Measurements from ENCODE around the gene SLC13A3.

Gene SLC13A3

DNA sequence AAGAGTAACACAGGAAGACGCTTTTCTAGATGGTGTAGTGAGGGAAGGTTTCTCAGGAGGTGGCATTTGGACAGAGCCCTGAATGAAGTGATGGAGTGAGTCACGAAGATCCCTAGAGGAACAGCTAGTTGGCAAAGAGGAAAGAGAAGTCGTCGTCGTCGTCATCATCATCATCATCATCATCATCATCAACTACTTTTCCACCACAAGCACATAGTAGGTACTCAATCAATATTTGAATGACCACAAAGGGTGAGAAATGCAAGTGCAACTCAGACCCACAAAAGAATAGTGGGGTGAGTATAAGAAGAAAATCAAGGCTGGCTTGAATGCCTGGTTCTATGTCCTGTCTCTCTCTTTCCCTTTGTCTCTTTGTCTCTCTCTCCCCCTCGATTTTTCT lies 72.5 kb downstream of the SLC13A3 start:
- no peak for DNase-seq (ENCODE audit: low spot score)

- DNase-seq (ENCODE audit: low spot score), result no peak
Observed at GRCh38 chr20:46576774-46577395, 74.4 kb downstream of the SLC13A3 start.

DNA sequence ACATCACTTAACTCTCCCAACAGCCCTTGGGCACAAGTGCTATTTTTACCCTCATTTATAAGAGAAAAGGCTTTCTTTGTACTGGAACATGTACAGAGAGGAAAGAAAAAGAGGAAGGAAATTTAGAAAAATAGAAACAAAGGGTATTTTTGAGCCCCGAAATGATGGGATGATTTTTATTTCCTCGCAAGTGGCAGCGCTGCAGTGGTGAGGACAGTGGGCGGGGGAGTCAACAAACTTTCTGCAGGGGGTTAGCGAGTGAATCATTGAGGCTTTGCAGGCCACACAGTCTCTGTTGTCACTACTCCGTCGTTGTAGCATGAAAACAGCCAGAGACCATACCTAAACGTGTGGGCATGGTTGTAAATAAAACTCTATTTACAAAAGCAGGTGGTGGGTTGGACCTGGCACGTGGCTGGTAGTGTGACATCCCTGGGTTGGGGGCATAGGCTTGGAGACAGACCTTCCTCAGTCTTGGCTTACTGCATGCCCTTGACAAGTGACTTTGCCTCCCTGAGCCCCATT lies 75.3 kb downstream of the SLC13A3 start:
- no peak for DNase-seq (ENCODE audit: low spot score)

DNA sequence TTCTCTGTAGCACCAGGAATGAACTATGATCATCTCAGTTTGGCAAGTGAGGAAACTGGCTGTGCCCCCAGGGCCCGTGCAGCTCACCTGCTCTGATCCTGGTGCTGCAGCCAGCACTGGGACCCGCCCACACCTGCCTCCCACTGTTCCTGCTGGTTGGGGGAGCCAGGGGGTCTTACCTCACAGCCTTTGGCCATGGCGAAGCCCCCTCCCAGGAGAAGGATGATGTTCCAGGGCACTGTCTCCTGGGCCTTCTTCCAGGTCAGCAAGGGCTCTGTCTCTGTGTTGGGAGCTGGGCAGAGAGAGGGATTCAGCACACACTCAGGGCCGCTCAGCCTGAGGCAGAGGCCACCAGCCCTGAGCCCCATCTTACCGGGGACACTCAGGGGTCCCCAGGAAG lies 75.9 kb downstream of the SLC13A3 start:
- DNase-seq (ENCODE audit: low spot score), result no peak

DNA sequence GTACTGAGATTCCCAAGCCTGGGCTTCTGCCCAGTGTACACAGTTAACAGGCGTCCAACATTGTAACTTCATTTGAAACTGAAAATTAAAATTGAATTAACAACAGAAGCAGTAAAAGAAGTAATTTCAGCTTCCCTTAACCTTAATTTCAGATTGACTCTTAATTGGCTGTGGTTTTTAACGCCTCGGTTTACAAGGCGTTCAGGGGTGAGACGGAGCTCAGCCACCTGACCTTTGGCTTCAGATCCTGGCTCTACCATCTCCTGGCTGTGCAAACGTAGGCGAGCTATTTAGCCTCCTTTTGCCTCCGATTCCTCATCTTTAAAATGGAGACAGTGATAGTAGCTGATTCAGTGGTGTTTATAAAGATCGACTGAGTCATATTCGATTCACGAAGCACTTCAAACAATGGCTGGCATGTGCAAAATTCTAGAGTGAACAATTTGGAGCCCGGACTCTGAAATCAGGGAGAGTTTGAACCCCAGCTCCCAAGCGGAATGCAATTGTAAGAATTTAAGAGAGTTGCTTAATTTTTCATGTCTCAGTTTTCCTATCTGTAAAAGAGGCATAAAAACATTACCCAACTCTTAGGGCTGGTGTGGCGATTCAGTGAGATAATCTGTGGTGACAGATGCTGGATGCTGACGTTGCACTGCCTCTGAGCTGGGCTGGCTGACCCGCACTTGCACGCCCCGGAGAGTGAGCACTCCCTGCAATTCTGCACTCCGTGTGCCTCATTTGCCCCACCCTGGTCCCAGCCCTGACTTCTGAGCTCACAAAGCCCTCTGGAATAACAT lies 77.3 kb downstream of the SLC13A3 start:
- no peak for DNase-seq (ENCODE audit: low spot score)

- DNase-seq (ENCODE audit: low spot score), result no peak
Observed at GRCh38 chr20:46573234-46573633, 78.0 kb downstream of the SLC13A3 start.

GRCh38 chr20:46572790-46573189 lies 78.5 kb downstream of the SLC13A3 start:
- DNase-seq (ENCODE audit: low spot score), result no peak

DNA sequence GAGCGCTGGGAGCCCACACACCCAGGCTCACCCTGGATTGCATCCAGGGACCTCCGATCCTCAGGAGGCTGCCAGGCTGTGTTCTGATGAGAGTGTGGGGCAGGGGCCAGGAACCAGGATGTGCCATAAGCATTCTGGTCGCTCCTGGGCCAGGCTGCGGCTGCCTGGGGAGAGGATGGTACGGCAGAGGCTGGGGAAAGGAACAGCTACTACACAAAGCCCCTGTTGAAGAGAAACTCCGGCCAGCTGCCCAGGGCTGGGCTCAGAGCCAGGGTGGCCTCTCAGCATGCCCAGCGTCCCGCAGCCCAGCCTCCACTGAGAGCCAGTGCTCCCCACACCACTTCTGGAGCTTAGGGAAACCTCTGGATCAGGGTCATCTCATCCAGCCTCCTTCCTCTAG lies 79.1 kb downstream of the SLC13A3 start:
- peak; percentile 98 for DNase-seq (ENCODE audit: low spot score)

DNA sequence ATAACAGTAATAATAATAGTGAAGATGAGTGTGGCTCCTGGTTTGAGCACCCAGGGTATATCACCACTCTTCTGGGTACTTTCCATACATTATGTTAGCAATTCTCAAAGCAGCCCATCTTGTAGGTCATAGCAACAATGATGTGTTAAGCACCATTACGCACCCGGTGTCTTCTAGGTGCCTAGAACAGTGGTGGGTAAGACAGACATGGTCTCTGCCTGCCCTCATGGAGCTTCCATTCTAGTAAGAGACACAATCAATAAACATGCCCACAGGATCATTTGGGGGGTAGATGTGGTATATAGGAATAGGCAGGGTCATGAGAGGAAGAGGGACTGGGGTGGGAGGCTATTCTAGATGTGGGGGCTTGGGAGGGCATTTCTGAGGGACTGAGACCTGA lies 79.8 kb downstream of the SLC13A3 start:
- no peak for DNase-seq (ENCODE audit: low spot score)

DNA sequence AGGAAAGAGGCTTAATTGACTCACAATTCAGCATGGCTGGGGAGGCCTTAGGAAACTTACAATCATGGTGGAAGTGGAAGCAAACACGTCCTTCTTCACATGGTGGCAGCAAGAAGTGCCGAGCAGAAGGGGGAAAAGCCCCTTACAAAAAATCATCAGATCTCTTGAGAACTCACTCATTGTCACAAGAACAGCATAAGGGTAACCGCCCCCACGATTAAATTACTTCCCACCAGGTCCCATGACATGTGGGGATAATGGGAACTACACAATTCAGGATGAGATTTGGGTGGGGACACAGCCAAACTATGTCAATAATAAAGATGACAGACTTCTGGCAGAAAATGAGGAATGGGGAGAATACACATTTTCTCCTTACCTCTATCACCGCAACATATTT lies 80.3 kb downstream of the SLC13A3 start:
- no peak for DNase-seq (ENCODE audit: low spot score)

DNA sequence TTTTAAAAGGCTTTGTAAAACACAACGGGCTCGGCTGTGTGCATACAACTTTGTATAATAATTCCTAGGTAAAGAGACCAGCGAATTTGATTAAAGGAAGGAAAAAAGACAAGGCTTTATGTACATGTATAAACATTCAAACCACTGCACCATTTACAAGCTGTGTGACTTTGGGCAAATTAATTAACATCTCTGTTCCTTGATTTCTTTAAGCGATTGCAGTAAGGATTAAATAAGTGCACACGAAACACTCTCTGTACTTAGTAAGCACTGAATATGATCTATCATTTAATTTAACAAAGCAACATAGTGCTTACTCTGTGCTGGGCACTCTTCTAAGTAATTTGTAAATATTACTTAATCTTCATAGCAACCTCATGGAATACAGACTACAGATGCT lies 81.3 kb downstream of the SLC13A3 start:
- no peak for DNase-seq (ENCODE audit: low spot score)

- peak; percentile 97 for DNase-seq (ENCODE audit: low spot score)
Observed at GRCh38 chr20:46568570-46569129, 82.6 kb downstream of the SLC13A3 start.

GRCh38 chr20:46566125-46566524 lies 85.1 kb downstream of the SLC13A3 start:
- DNase-seq (ENCODE audit: low spot score), result no peak

DNA sequence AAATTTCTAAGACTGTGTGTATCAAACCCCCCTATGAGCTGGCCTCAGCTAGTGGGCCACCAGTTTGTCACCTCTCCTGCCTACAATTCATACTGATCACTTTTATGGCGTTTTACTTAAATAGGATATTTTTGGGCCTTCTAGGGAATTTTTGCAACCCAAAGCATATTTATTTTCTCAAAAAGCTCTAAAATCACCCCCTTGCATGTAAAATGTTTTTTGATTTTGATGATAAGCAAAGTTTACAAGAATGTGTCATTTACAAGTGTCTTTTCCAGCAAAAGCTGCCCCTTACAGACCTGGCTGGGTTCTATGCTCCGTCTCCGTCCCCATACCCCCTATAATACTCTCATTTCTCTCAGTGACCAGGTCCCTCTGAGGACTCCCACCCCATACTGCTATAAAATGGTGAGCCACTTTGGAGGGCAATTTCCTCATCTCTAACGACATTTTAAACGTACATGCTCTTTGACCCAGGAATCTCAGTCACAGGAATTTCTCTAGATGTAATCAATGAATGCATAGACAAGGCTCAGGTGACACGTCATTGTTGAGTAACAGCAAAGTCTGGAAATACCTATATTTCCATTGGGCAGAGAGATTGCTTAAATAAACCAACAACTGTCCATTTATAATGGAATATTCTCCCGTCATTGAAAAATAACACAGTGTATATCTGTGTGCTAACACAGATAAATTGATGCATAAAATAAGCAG lies 86.9 kb downstream of the SLC13A3 start:
- no peak for DNase-seq (ENCODE audit: low spot score)

- no peak for DNase-seq (ENCODE audit: low spot score)
Observed at GRCh38 chr20:46563860-46564221, 87.4 kb downstream of the SLC13A3 start.

GRCh38 chr20:46563170-46563859 lies 87.9 kb downstream of the SLC13A3 start:
- DNase-seq (ENCODE audit: low spot score), result peak; percentile 74

- DNase-seq (ENCODE audit: low spot score), result peak; percentile 90
Observed at GRCh38 chr20:46562373-46563169, 88.7 kb downstream of the SLC13A3 start.

GRCh38 chr20:46562009-46562372 lies 89.3 kb downstream of the SLC13A3 start:
- no peak for DNase-seq (ENCODE audit: low spot score)

- DNase-seq (ENCODE audit: low spot score), result peak; percentile 76
Observed at GRCh38 chr20:46559685-46560440, 91.4 kb downstream of the SLC13A3 start.

GRCh38 chr20:46559001-46559400 lies 92.3 kb downstream of the SLC13A3 start:
- no peak for DNase-seq (ENCODE audit: low spot score)

Data from globus pallidus (tissue), 1 donor.